ENCODE data around the gene JAK3.

The JAK3 gene

GRCh38 chr19:17829855-17830566, 17.8 kb downstream of the JAK3 start:
- TF ChIP-seq CTCF (conservative IDR thresholded peaks at IDR 0.05; ENCODE audit: low read depth, low read length) = no peak
- H3K4me3 ChIP-seq (ENCODE audit: low read depth, low read length) = peak overlapping the region; percentile 31
- peak; percentile 33 for DNase-seq (ENCODE audit: low read depth)

DNA sequence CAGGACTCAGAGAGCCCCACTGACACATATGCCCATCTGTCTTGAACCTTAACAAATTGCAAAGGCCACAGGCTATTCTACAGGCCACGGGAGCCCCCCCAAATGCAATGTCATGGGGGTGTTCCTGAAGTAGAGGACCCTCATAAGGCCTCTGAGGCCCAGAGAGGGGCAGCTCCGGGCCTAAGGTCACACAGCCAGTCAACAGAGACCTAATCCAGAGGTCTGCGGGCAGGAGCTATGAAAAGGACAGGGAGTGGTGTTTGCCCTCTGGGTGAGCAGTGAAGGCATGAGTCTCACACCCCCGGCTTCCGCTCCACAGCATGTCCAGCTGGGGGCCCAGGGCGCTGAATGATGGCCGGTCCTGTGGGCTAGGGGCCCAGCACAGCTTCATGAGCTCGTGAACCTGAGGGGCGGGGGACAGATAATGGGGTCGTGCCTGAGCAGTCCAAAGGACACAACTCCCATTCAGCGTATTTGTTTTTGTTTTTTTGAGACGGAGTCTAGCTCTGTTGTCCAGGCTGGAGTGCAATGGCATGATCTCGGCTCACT, 21.2 kb downstream of the JAK3 start:
- DNase-seq (ENCODE audit: low read depth) = no peak
- no peak overlapping the region for H3K4me3 ChIP-seq (ENCODE audit: low read depth, low read length)
- no peak for TF ChIP-seq CTCF (conservative IDR thresholded peaks at IDR 0.05; ENCODE audit: low read depth, low read length)

- no peak for DNase-seq (ENCODE audit: low read depth)
- H3K4me3 ChIP-seq (ENCODE audit: low read depth, low read length) = no peak overlapping the region
- no peak for TF ChIP-seq CTCF (conservative IDR thresholded peaks at IDR 0.05; ENCODE audit: low read depth, low read length)
Observed at GRCh38 chr19:17824339-17824738, 23.4 kb downstream of the JAK3 start.

DNA sequence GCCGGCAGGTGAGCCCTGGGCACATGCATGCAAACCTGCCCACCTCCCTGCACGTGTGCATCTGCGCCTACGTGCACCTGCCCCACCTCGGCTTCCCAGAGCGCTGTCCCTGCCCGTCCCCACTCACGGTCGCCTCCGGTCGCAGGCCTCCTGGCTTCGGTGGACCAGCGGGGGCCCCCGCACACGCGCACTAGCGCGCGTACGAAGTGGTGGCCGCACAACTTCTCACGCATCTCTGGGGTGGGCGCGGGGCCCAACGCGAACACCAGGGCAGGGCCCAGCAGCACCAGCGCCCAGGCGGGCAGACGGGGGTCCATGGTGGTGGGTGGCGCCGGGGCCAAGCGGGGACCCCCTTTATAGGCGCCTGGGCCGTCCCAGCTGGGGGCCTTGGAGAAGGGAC, 26.6 kb downstream of the JAK3 start, which contains the start of gene INSL3:
Gene INSL3 (minus strand): TSS at position 330 of the 400 bp plus-strand sequence. CDS start 13 bp downstream, at position 317.
- no peak for TF ChIP-seq CTCF (conservative IDR thresholded peaks at IDR 0.05; ENCODE audit: low read depth, low read length)
- no peak for DNase-seq (ENCODE audit: low read depth)
- H3K4me3 ChIP-seq (ENCODE audit: low read depth, low read length) = no peak within 1 kb of the TSS

DNA sequence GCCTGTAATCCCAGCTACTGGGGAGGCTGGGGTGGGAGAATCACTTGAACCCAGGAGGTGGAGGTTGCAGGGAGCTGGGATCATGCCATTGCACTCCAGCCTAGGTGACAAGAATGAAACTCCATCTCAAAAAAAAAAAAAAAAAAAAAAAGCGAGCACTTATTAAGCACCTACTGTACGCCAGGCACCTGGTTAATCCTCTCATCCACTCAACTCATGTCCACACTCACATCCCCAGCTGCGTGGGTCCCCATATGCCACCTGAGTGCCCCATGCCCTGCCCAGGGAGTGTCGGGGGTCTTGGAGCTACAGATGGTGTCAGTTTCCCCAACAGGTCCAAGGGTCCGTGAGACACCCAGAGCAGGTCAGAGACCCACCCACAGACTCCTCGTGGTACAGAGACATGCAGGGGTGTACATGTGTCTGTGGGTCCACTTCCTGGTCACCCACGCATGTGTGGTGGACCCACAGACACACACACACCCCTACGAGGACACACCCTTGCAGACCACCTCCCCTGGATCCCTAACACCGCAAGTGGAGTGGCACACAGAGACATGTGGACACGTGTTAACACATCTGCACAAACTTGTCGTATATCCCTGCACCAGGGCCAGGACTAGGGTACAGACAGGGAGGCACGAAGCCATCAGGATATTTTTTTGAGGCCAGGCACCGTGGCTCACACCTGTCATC, 30.0 kb downstream of the JAK3 start:
- H3K4me3 ChIP-seq (ENCODE audit: low read depth, low read length) = no peak overlapping the region
- no peak for TF ChIP-seq CTCF (conservative IDR thresholded peaks at IDR 0.05; ENCODE audit: low read depth, low read length)
- DNase-seq (ENCODE audit: low read depth) = no peak

GRCh38 chr19:17812099-17812498, 35.7 kb downstream of the JAK3 start:
- DNase-seq (ENCODE audit: low read depth) = no peak
- no peak overlapping the region for H3K4me3 ChIP-seq (ENCODE audit: low read depth, low read length)
- TF ChIP-seq CTCF (conservative IDR thresholded peaks at IDR 0.05; ENCODE audit: low read depth, low read length) = no peak
